Measurements from ENCODE around the gene DLK2.
"Not testable (repeated sequence)": the region's sequence is repeated elsewhere in the genome, so short reads cannot be mapped to it uniquely, and the experiment has no call there.

DLK2 gene

GRCh38 chr6:43451939-43452338 lies 3.4 kb downstream of the DLK2 start:
- no peak for DNase-seq

DNA sequence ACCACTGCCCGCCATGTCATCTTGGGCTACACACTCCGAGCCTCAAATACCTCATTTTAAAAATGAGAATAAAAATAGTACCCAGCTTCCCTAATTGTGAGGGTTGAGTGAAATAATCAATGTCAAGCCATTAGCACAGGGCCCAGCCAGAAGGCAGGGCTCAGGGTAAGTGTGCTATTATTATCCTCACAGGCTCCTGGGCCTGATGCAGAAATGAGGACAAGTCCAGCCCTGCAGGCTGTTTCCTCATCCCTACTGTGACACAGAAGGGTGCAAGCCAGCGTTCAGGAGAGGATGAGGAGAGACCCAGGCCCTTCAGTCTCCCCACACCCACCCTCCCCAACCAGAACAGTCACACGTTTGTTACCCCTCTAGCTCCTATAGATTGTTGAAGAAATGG lies 4.0 kb downstream of the DLK2 start:
- DNase-seq: no peak

DNA sequence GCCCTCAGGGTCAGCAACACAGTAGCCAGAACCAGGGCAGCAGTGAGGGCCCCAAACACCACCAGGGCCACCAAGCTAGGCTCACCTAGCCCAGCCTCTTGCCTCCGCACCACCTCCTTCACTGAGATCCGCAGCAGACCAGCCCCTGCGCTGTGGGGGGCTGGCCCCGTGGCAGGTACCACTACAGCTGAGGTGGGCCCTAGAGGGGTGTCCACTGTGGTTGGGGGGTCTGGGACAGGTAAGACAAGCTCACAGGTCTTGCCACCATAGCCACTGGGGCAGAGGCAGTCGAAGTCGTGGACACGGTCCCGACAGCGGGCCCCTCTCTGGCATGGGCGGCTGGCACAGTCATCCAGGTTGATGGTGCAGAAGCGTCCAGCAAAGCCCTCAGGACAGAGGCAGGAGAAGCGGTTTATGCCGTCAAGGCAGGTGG lies 4.6 kb downstream of the DLK2 start:
- no peak for DNase-seq

GRCh38 chr6:43448916-43449315 lies 6.4 kb downstream of the DLK2 start:
- DNase-seq: no peak

DNA sequence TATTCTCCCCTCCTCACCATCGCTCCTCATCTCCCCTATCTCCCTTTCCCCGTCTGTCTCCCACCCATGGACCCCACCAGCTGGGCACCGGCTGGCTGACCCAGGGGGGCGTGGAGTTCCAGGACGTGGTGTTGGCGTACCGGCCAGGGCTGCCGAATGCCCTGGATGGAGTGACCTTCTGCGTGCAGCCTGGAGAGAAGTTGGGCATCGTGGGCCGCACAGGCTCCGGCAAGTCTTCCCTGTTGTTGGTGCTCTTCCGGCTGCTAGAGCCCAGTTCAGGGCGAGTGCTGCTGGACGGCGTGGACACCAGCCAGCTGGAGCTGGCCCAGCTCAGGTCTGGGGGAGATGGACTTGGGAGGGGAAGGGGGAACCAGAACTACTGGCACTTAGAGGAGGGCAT lies 7.7 kb downstream of the DLK2 start:
- DNase-seq: no peak

DNA sequence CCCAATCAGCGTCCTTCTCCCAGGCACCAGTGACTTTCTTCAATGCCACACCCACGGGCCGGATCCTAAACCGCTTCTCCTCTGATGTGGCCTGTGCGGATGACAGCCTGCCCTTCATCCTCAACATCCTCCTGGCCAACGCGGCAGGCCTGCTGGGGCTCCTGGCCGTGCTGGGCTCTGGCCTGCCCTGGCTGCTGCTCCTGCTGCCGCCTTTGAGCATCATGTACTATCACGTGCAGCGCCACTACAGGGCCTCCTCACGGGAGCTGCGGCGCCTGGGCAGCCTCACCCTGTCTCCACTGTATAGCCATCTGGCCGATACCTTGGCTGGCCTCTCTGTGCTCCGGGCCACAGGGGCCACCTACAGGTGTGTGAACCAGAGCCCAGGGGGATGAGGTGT lies 9.8 kb downstream of the DLK2 start:
- no peak for DNase-seq

GRCh38 chr6:43444582-43444981 lies 10.8 kb downstream of the DLK2 start:
- no peak for DNase-seq

- DNase-seq: no peak
Observed at GRCh38 chr6:43444036-43444435, 11.3 kb downstream of the DLK2 start.

- no peak for DNase-seq
Observed at GRCh38 chr6:43442935-43443334, 12.4 kb downstream of the DLK2 start.

GRCh38 chr6:43437700-43438099 lies 17.6 kb downstream of the DLK2 start:
- DNase-seq: no peak

DNA sequence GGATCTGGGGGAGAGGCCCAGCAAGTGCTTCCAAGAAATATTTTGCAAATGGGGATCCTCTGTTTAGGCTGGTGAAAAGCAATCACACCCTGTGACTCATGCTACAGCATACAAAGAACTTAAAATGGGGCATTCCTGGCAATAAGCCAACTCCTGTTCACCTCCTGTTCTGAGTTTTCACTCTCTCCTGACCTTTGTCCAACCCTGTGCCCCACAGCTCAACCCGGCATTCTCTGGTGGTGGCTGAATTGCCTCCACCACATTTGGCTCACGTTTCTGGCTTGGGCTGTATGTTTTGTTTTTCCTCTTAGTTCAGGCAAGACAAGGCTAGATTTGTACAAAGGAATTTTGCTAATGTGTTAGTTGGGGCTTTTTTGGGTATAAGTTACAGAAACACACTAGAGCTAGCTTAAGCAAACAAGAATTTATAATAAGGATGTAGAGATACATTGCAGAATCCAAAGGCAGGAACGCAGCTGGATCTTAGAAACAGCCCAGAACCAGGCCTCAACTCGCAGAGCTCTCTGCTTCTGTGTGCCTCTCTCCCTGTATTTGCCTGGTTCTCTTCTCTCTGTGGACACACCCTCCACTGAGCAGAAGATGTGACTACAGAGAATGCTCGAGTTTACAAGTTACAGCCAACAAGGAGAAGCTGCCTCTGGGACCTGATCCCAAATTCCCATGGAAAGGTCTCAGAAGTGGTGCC lies 18.6 kb downstream of the DLK2 start:
- no peak for DNase-seq

DNA sequence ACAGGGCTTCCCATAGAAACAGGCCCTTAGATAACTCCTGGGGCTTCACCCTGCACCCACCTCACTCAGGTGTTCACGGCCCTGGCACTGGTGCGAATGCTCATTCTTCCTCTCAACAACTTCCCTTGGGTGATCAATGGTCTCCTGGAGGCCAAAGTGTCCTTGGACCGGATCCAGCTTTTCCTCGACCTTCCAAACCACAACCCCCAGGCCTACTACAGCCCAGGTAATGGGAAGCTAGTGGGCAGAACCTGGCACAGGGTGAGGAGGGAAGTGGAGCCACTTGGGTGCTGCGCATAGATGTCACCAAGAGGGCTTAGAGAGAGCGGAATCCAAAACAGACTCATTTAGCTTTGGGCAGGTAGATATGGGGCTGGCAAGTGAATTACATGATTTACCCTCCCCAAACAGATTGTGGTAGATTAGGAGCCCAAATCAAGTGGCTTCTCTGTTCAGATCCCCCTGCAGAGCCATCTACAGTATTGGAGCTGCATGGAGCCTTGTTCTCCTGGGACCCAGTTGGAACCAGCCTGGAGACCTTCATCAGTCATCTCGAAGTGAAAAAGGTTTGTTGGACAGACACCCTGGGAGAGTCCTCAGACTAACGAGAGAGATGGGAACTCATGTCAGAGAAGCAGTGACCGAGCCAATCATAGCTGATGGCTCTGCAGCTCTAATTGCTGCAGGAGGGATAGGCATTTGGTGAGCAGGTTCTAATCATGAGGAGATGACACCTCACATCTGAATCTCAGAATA lies 19.5 kb downstream of the DLK2 start:
- no peak for DNase-seq

DNA sequence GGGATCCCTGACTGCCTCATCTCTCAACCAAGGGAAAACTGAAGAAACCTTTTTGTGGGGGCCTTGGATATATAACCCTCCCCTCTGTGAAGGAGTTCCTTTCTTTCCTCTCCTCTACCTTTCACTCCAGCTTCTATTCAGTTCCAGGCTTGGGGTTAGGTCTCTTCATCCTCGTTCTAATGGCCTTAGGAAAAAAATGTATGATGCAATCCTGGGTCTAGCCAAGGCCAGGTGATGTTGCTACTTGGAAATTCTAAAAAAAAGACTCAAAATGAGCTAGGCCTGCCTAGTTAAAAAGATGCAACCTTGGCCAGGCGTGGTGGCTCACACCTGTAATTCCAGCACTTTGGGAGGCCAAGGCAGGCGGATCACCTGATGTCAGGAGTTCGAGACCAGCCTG lies 20.4 kb downstream of the DLK2 start:
- no peak for DNase-seq

GRCh38 chr6:43434001-43434840 lies 21.1 kb downstream of the DLK2 start:
- DNase-seq: peak in 3 of 4 experiments; percentile 40 to 60 (median 48)

GRCh38 chr6:43433148-43433547 lies 22.2 kb downstream of the DLK2 start:
- no peak for DNase-seq

DNA sequence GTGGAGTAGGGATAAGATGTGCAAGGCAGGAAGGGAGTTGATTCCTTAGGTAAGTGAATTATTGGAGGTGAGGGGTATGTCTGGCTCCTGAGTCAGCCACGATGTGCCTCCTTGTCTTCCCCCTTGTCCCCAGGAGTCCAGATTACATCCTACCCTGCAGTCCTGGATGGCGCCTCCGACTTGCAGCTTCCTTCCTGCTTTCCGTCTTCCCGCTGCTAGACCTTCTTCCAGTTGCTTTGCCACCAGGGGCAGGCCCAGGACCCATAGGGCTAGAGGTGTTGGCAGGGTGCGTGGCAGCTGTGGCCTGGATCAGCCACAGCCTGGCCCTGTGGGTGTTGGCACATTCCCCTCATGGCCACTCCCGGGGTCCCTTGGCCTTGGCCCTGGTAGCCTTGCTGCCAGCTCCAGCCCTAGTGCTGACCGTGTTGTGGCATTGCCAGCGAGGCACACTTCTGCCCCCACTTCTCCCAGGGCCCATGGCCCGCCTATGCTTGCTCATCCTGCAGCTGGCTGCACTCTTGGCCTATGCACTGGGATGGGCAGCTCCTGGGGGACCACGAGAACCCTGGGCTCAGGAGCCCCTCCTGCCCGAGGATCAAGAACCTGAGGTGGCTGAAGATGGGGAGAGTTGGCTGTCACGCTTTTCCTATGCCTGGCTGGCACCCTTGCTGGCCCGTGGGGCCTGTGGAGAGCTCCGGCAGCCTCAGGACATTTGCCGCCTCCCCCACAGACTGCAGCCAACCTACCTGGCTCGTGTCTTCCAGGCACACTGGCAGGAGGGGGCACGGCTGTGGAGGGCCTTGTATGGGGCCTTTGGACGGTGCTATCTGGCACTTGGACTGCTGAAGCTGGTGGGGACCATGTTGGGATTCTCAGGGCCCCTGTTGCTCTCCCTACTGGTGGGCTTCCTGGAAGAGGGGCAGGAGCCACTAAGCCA lies 23.1 kb downstream of the DLK2 start:
- DNase-seq: no peak

GRCh38 chr6:43428874-43429273 lies 26.5 kb downstream of the DLK2 start:
- DNase-seq: no peak

- peak in 1 of 4 experiments; percentile 62 for DNase-seq
Observed at GRCh38 chr6:43428112-43428570, 27.2 kb downstream of the DLK2 start.

- DNase-seq: peak; percentile 96 to 98 (median 97)
Observed at GRCh38 chr6:43427406-43428111, 27.8 kb downstream of the DLK2 start, which contains the start of gene ABCC10. TSS of gene ABCC10 (plus strand) at chr6:43427541. CDS start at chr6:43427979, 438 bp downstream.

GRCh38 chr6:43426928-43427405 lies 28.4 kb downstream of the DLK2 start:
- no peak for DNase-seq

GRCh38 chr6:43425083-43425482 lies 30.3 kb downstream of the DLK2 start:
- not testable (repeated sequence) for DNase-seq
